Neural progenitor cell (in vitro differentiated cells): ENCODE measurements around the gene FANCC. TPM values are rescaled to one million over a fixed set of nuclear protein-coding genes. Genes with fewer than 3 reads are reported as not detected.

Experiments
- DNase-seq: peaks from one replicate; pipeline ENCODE4 v3.0.0-alpha.2; 2016; ENCODE audit warnings: low spot score
- H2AFZ ChIP-seq: fragments of 200-600 bp; sonication (generic); replicated peaks from 2 replicates; pipeline ENCODE4 v1.6.1; 2016; ENCODE audit warnings: antibody characterized with exemption
- H3F3A ChIP-seq: fragments of 200-600 bp; sonication (generic); 2 replicates; pipeline ENCODE4 v1.6.1; 2016; ENCODE audit warnings: antibody characterized with exemption, low read depth
- H3K27ac ChIP-seq: fragments of 200-600 bp; sonication (generic); 2 replicates; pipeline ENCODE4 v1.5.1; 2016; ENCODE audit warnings: mild to moderate bottlenecking
- H3K27me3 ChIP-seq: fragments of 200-600 bp; sonication (generic); 2 replicates; pipeline ENCODE4 v1.6.1; 2016; ENCODE audit warnings: mild to moderate bottlenecking, moderate library complexity
- H3K36me3 ChIP-seq: fragments of 200-600 bp; sonication (generic); 2 replicates; pipeline ENCODE4 v1.5.1; 2016
- H3K4me1 ChIP-seq: fragments of 200-600 bp; sonication (generic); 2 replicates; pipeline ENCODE4 v1.6.1; 2016; ENCODE audit warnings: mixed run types
- H3K4me2 ChIP-seq: fragments of 200-600 bp; sonication (generic); 2 replicates; pipeline ENCODE4 v1.6.1; 2016
- H3K4me3 ChIP-seq: fragments of 200-600 bp; sonication (generic); 2 replicates; pipeline ENCODE4 v1.5.1; 2016
- H3K79me2 ChIP-seq: fragments of 200-600 bp; sonication (generic); 2 replicates; pipeline ENCODE4 v1.6.1; 2016; ENCODE audit warnings: low read depth
- H3K9ac ChIP-seq: fragments of 200-600 bp; sonication (generic); 2 replicates; pipeline ENCODE4 v1.6.1; 2016
- H3K9me3 ChIP-seq: fragments of 200-600 bp; sonication (generic); 2 replicates; pipeline ENCODE4 v1.5.1; 2016; ENCODE audit warnings: low read depth
- H4K20me1 ChIP-seq: fragments of 200-600 bp; sonication (generic); 2 replicates; pipeline ENCODE4 v1.6.1; 2016; ENCODE audit warnings: low read depth
- H3K27ac Mint-ChIP-seq: 3 replicates; pipeline ENCODE4 v1.8.0; 2021; ENCODE audit warnings: mixed read lengths
- H3K27me3 Mint-ChIP-seq: 2 replicates; pipeline ENCODE4 v1.8.0; 2022; ENCODE audit warnings: low read depth, mild to moderate bottlenecking, inconsistent platforms, moderate library complexity, mixed read lengths; ENCODE audit not compliant: insufficient read depth
- H3K36me3 Mint-ChIP-seq: 3 replicates; pipeline ENCODE4 v1.8.0; 2021; ENCODE audit warnings: mixed read lengths
- H3K4me1 Mint-ChIP-seq: 3 replicates; pipeline ENCODE4 v1.8.0; 2021; ENCODE audit warnings: mixed read lengths
- H3K4me3 Mint-ChIP-seq: 3 replicates; pipeline ENCODE4 v1.8.0; 2021; ENCODE audit warnings: mild to moderate bottlenecking, moderate library complexity, mixed read lengths
- H3K9me3 Mint-ChIP-seq: 3 replicates; pipeline ENCODE4 v1.8.0; 2020; ENCODE audit warnings: mixed read lengths
- CTCF ChIP-seq: fragments of 200-600 bp; sonication (generic); IDR thresholded peaks from 2 replicates; pipeline ENCODE4 v1.5.1; 2017; ENCODE audit warnings: antibody characterized with exemption, mild to moderate bottlenecking
- EZH2 ChIP-seq: fragments of 200-600 bp; sonication (generic); IDR thresholded peaks from 2 replicates; pipeline ENCODE4 v1.6.1; 2017; ENCODE audit warnings: antibody characterized with exemption, mild to moderate bottlenecking, moderate library complexity
- EZH2phosphoT487 ChIP-seq: fragments of 200-600 bp; sonication (generic); IDR thresholded peaks from 2 replicates; pipeline ENCODE4 v1.6.1; 2017; ENCODE audit warnings: antibody characterized with exemption
- total RNA-seq: library from RNA; depleted of rRNA; stranded (reverse); fragments of >200 nt; gene quantifications from 2 replicates; pipeline ENCODE4 v1.2.3, GENCODE V29; 2015; ENCODE audit warnings: low replicate concordance

Gene FANCC
- total RNA-seq, 1 donor from 2014 or later: 49.6 TPM

DNA sequence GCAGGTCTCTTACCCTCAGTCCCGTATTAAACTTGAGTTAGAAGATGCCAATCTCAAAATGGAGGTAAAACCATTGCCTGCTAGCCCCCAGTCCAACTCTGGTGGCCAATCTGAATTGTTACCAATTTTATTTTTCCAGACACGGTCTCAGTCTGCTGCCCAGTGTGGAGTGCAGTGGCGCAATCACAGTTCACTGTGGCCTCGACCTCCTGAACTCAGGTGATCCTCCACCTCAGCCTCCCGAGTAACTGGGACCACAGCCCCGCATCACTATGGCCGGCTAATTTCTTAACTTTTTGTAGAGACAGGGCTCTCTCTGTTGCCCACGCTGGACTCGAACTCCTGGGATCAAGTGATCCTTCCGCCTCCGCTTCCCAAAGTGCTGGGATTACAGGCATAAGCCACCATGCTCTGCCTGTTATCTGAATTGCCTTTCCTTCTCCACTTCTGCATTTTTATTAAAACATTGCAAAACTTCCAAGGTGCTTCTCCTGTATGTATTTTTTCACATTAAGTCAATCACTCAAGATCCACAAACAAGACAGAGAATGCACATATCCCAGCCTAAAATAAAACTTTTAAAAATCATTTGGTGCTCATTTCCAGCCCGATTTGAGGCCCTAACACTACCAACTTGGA, 2.3 kb downstream of the FANCC start:
- peak overlapping the region; percentile 73 for H3K4me3 ChIP-seq
- Mint-ChIP-seq H3K36me3 (peaks cover 5% of the 10 kb centered on the region), H3K9me3 (no peaks in the 10 kb centered on the region), H3K4me1 (peaks cover 32% of the 10 kb centered on the region), H3K27ac (no peak overlapping the region), H3K27me3 (peaks cover 5% of the 10 kb centered on the region), H3K4me3 (peak overlapping the region; percentile 90)
- no peaks in the 10 kb centered on the region for H3K27me3 ChIP-seq
- H4K20me1 ChIP-seq: no peaks in the 10 kb centered on the region
- H3K36me3 ChIP-seq: no peaks in the 10 kb centered on the region
- no peak overlapping the region for H3K27ac ChIP-seq
- H3F3A ChIP-seq: peaks cover 29% of the 10 kb centered on the region
- H3K79me2 ChIP-seq: peaks cover 53% of the 10 kb centered on the region
- H3K9me3 ChIP-seq: no peaks in the 10 kb centered on the region
- DNase-seq: no peak
- TF ChIP-seq CTCF: no peak
- TF ChIP-seq EZH2phosphoT487: no peak
- no peak for TF ChIP-seq EZH2
- H3K4me2 ChIP-seq: peak overlapping the region; percentile 87
- no peak overlapping the region for H2AFZ ChIP-seq
- peaks cover 21% of the 10 kb centered on the region for H3K4me1 ChIP-seq
- no peak overlapping the region for H3K9ac ChIP-seq

- Histone ChIP-seq H3K36me3 (no peaks in the 10 kb centered on the region), H3K4me2 (peak overlapping the region; percentile 66), H3K27me3 (no peaks in the 10 kb centered on the region), H3K4me1 (peaks cover 21% of the 10 kb centered on the region), H4K20me1 (no peaks in the 10 kb centered on the region), H3K79me2 (peaks cover 71% of the 10 kb centered on the region), H3K9me3 (no peaks in the 10 kb centered on the region), H3K27ac (no peak overlapping the region), H3K4me3 (peak overlapping the region; percentile 40), H3F3A (peaks cover 26% of the 10 kb centered on the region), H3K9ac (no peak overlapping the region), H2AFZ (no peak overlapping the region)
- H3K36me3 Mint-ChIP-seq: peaks cover 5% of the 10 kb centered on the region
- TF ChIP-seq EZH2phosphoT487: no peak
- no peak for TF ChIP-seq EZH2
- no peak for TF ChIP-seq CTCF
- DNase-seq: peak; percentile 62
- H3K27ac Mint-ChIP-seq: no peak overlapping the region
- peaks cover 32% of the 10 kb centered on the region for H3K4me1 Mint-ChIP-seq
- H3K9me3 Mint-ChIP-seq: no peaks in the 10 kb centered on the region
- H3K4me3 Mint-ChIP-seq: peak overlapping the region; percentile 43
- H3K27me3 Mint-ChIP-seq: peaks cover 5% of the 10 kb centered on the region
These were observed 4.5 kb downstream of the FANCC start for GRCh38 chr9:95313010-95313498.

GRCh38 chr9:95311961-95312360, 5.5 kb downstream of the FANCC start:
- no peaks in the 10 kb centered on the region for H3K36me3 ChIP-seq
- Mint-ChIP-seq H3K4me1 (peaks cover 34% of the 10 kb centered on the region), H3K27ac (no peak overlapping the region), H3K36me3 (peaks cover 5% of the 10 kb centered on the region), H3K4me3 (no peak overlapping the region), H3K27me3 (peaks cover 5% of the 10 kb centered on the region), H3K9me3 (no peaks in the 10 kb centered on the region)
- no peaks in the 10 kb centered on the region for H4K20me1 ChIP-seq
- TF ChIP-seq CTCF (no peak), EZH2 (no peak), EZH2phosphoT487 (no peak)
- peaks cover 82% of the 10 kb centered on the region for H3K79me2 ChIP-seq
- H3K4me1 ChIP-seq: peaks cover 21% of the 10 kb centered on the region
- H3F3A ChIP-seq: peaks cover 16% of the 10 kb centered on the region
- H3K27ac ChIP-seq: no peak overlapping the region
- DNase-seq: no peak
- H3K9ac ChIP-seq: no peak overlapping the region
- no peak overlapping the region for H3K4me2 ChIP-seq
- H3K4me3 ChIP-seq: no peak overlapping the region
- no peak overlapping the region for H2AFZ ChIP-seq
- no peaks in the 10 kb centered on the region for H3K9me3 ChIP-seq
- no peaks in the 10 kb centered on the region for H3K27me3 ChIP-seq
